ENCODE results near the gene CLIC4.

GRCh38 chr1:24872061-24872850, 127.0 kb downstream of the CLIC4 start:
- TF ChIP-seq CTCF (IDR thresholded peaks at IDR 0.05) (no peak), POLR2A (IDR thresholded peaks at IDR 0.05) (no peak)

All from tibial nerve (tissue), 3 donors.